ENCODE data around the gene REXO1. TPM values are rescaled to one million over a fixed set of nuclear protein-coding genes. Genes with fewer than 3 reads are reported as not detected.
"Not testable (repeated sequence)": the region's sequence is repeated elsewhere in the genome, so short reads cannot be mapped to it uniquely, and the experiment has no call there.

REXO1 gene
- total and polyA plus RNA-seq, 2 donors (not counting 1 experiment from before 2014, with no cell fraction given), result 72.6 to 898 TPM

DNA sequence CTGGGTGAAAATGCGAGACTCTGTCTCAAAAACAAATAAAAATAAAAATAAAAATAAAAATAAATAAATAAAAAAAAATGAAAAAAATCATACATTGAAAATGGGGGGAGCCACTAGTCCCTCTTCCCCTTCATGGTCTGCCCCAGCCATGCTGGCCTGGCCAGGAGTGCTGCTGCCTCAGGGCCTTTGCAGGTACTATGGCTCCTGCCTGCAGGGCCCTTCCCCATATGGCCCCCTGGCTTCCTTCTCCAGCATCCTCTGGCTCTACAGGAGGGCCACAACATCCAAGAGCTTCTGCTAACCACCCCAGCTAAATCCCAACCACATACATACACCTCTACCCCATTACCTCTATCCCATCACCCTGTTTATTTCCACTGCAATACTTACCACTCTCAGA is 41.6 kb upstream of the REXO1 start:
- ChIA-PET CTCF (interaction anchor here (0.9 kb wide), 1 partner anchor 14 kb away, joined by 4 read pairs; no protein-coding TSS in a partner anchor), POLR2A (interaction anchor here (1.3 kb wide), 1 partner anchor 162 kb away, joined by 3 read pairs; no protein-coding TSS in a partner anchor)
- Mint-ChIP-seq H3K27me3 (no peaks in the 10 kb centered on the region), H3K9me3 (ENCODE audit: insufficient read depth) (no peaks in the 10 kb centered on the region), H3K27ac (peak overlapping the region; percentile 2), H3K4me3 (no peak overlapping the region), H3K4me1 (peaks cover 14% of the 10 kb centered on the region)
- no peak overlapping the region for H3K4me2 ChIP-seq (replicated peaks; ENCODE audit: low read depth, low read length, poor library complexity, severe bottlenecking)
- H4K20me1 ChIP-seq (ENCODE audit: control insufficient read depth, insufficient read depth, low read length, poor library complexity, severe bottlenecking), result peaks cover under 1% of the 10 kb centered on the region
- H3K9ac ChIP-seq (ENCODE audit: low read length), result no peak overlapping the region
- TF ChIP-seq, protein P1, sequence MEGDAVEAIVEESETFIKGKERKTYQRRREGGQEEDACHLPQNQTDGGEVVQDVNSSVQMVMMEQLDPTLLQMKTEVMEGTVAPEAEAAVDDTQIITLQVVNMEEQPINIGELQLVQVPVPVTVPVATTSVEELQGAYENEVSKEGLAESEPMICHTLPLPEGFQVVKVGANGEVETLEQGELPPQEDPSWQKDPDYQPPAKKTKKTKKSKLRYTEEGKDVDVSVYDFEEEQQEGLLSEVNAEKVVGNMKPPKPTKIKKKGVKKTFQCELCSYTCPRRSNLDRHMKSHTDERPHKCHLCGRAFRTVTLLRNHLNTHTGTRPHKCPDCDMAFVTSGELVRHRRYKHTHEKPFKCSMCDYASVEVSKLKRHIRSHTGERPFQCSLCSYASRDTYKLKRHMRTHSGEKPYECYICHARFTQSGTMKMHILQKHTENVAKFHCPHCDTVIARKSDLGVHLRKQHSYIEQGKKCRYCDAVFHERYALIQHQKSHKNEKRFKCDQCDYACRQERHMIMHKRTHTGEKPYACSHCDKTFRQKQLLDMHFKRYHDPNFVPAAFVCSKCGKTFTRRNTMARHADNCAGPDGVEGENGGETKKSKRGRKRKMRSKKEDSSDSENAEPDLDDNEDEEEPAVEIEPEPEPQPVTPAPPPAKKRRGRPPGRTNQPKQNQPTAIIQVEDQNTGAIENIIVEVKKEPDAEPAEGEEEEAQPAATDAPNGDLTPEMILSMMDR (IDR thresholded peaks at IDR 0.05), result no peak
- TF ChIP-seq EZH2 (IDR thresholded peaks at IDR 0.05; ENCODE audit: borderline replicate concordance, insufficient read depth, low read depth, low read length, poor library complexity, severe bottlenecking), result no peak
- H2AFZ ChIP-seq (ENCODE audit: insufficient read depth, low read depth, low read length, poor library complexity, severe bottlenecking), result no peak overlapping the region
- intact Hi-C loops (cut with micrococcal nuclease), result no loop called here
- no peaks in the 10 kb centered on the region for H3K36me3 ChIP-seq (replicated peaks in 1 of 2; ENCODE audit: control extremely low read depth in 1 of 2, control insufficient read depth in 1 of 2, extremely low read depth in 1 of 2, insufficient read depth in 2 of 2, low read length in 1 of 2)
- ATAC-seq (ENCODE audit: low read depth) (no peak), DNase-seq (no peak)
- H3K79me2 ChIP-seq (ENCODE audit: control insufficient read depth, insufficient read depth, low read length), result peaks cover 15% of the 10 kb centered on the region
- H3K27me3 ChIP-seq (replicated peaks in 1 of 4; ENCODE audit: control extremely low read depth in 1 of 4, control insufficient read depth in 3 of 4, insufficient read depth in 4 of 4, low read length in 3 of 4), result no peaks in the 10 kb centered on the region
- no CpG with 5 or more reads among the region's 1 CpG for WGBS (ENCODE audit: insufficient coverage)
- no peak overlapping the region for H3K4me3 ChIP-seq (ENCODE audit: control extremely low read depth in 1 of 5, extremely low read depth in 1 of 5, insufficient read depth in 1 of 5, low read depth in 2 of 5, low read length in 4 of 5)
- no peak overlapping the region for H3K27ac ChIP-seq (ENCODE audit: low read length in 2 of 2)
- H3K4me1 ChIP-seq (ENCODE audit: control insufficient read depth in 2 of 2, insufficient read depth in 2 of 2, low read length in 2 of 2), result peaks cover 17 to 38% of the 10 kb centered on the region in 2 donors
- no peaks in the 10 kb centered on the region for H3K9me3 ChIP-seq (ENCODE audit: control extremely low read depth in 1 of 3, control insufficient read depth in 2 of 3, insufficient read depth in 1 of 3, low read length in 2 of 3)

DNA sequence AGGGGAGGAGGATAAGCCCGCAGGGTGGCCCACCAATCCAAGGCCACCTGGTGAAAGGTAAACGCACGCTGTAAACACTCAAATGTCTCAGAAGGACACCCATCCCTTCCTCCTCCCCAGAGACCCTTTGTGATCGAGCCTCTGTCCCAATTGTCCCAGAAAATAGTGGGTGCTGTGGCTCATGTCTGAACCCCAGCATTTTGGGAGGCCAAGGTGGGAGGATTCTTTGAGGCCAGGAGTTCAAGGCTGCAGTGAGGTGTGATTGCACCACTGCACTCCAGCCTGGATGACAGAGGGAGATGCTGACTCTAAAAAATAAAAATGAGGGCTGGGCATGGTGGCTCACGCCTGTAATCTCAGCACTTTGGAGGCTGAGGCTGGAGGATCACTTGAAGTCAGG is 40.1 kb upstream of the REXO1 start:
- ChIA-PET POLR2A (no interaction called here), CTCF (interaction anchor here (0.6 to 1.5 kb wide), 4 partner anchors 16 to 703 kb away, joined by 3 to 5 read pairs (median 3); no protein-coding TSS in a partner anchor)
- Mint-ChIP-seq H3K4me3 (no peak overlapping the region), H3K4me1 (peaks cover 21% of the 10 kb centered on the region), H3K9me3 (ENCODE audit: insufficient read depth) (no peaks in the 10 kb centered on the region), H3K27me3 (no peaks in the 10 kb centered on the region), H3K27ac (no peak overlapping the region)
- Histone ChIP-seq H3K4me2 (replicated peaks; ENCODE audit: low read depth, low read length, poor library complexity, severe bottlenecking) (no peak overlapping the region), H3K9me3 (ENCODE audit: control extremely low read depth in 1 of 3, control insufficient read depth in 2 of 3, insufficient read depth in 1 of 3, low read length in 2 of 3) (no peaks in the 10 kb centered on the region), H3K36me3 (replicated peaks in 1 of 2; ENCODE audit: control extremely low read depth in 1 of 2, control insufficient read depth in 1 of 2, extremely low read depth in 1 of 2, insufficient read depth in 2 of 2, low read length in 1 of 2) (no peaks in the 10 kb centered on the region), H4K20me1 (ENCODE audit: control insufficient read depth, insufficient read depth, low read length, poor library complexity, severe bottlenecking) (peaks cover 16% of the 10 kb centered on the region), H3K4me3 (ENCODE audit: control extremely low read depth in 1 of 5, extremely low read depth in 1 of 5, insufficient read depth in 1 of 5, low read depth in 2 of 5, low read length in 4 of 5) (no peak overlapping the region), H3K27me3 (replicated peaks in 1 of 4; ENCODE audit: control extremely low read depth in 1 of 4, control insufficient read depth in 3 of 4, insufficient read depth in 4 of 4, low read length in 3 of 4) (no peaks in the 10 kb centered on the region), H2AFZ (ENCODE audit: insufficient read depth, low read depth, low read length, poor library complexity, severe bottlenecking) (no peak overlapping the region), H3K27ac (ENCODE audit: low read length in 2 of 2) (no peak overlapping the region), H3K79me2 (ENCODE audit: control insufficient read depth, insufficient read depth, low read length) (peaks cover 30% of the 10 kb centered on the region), H3K4me1 (ENCODE audit: control insufficient read depth in 2 of 2, insufficient read depth in 2 of 2, low read length in 2 of 2) (peaks cover 23 to 43% of the 10 kb centered on the region in 2 donors), H3K9ac (ENCODE audit: low read length) (no peak overlapping the region)
- intact Hi-C loops (cut with micrococcal nuclease), result no loop called here
- ATAC-seq (ENCODE audit: low read depth) (no peak), DNase-seq (no peak)
- WGBS (ENCODE audit: insufficient coverage), result 100% methylated on average over 1 of the region's 5 CpGs
- TF ChIP-seq EZH2 (IDR thresholded peaks at IDR 0.05; ENCODE audit: borderline replicate concordance, insufficient read depth, low read depth, low read length, poor library complexity, severe bottlenecking), result no peak
- TF ChIP-seq, protein P1 (IDR thresholded peaks at IDR 0.05), result no peak

DNA sequence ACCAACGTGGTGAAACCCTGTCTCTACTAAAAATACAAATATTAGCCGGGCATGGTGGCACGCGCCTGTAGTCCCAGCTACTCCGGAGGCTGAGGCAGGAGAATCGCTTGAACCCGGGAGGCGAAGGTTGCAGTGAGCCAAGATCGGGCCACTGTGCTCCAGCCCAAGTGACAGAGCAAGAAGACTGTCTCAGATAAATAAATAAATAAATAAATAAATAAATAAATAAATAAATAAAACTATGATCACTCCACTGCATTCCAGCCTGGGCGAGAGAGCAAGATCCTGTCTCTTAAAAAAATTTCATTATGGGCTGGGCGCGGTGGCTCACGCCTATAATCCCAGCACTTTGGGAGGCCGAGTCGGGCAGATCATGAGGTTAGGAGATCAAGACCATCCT is 38.1 kb upstream of the REXO1 start:
- H3K27ac ChIP-seq (ENCODE audit: low read length in 2 of 2); H3K27me3 ChIP-seq (replicated peaks in 1 of 4; ENCODE audit: control extremely low read depth in 1 of 4, control insufficient read depth in 3 of 4, insufficient read depth in 4 of 4, low read length in 3 of 4); H3K4me3 Mint-ChIP-seq; H3K4me3 ChIP-seq (ENCODE audit: control extremely low read depth in 1 of 5, extremely low read depth in 1 of 5, insufficient read depth in 1 of 5, low read depth in 2 of 5, low read length in 4 of 5); ATAC-seq (ENCODE audit: low read depth); H3K4me2 ChIP-seq (replicated peaks; ENCODE audit: low read depth, low read length, poor library complexity, severe bottlenecking); H3K36me3 ChIP-seq (replicated peaks in 1 of 2; ENCODE audit: control extremely low read depth in 1 of 2, control insufficient read depth in 1 of 2, extremely low read depth in 1 of 2, insufficient read depth in 2 of 2, low read length in 1 of 2); H2AFZ ChIP-seq (ENCODE audit: insufficient read depth, low read depth, low read length, poor library complexity, severe bottlenecking); H3K27ac Mint-ChIP-seq; DNase-seq; H3K27me3 Mint-ChIP-seq; intact Hi-C loops (cut with micrococcal nuclease); H3K9me3 ChIP-seq (ENCODE audit: control extremely low read depth in 1 of 3, control insufficient read depth in 2 of 3, insufficient read depth in 1 of 3, low read length in 2 of 3); H3K9ac ChIP-seq (ENCODE audit: low read length); H3K9me3 Mint-ChIP-seq (ENCODE audit: insufficient read depth): not testable (repeated sequence)
- H3K79me2 ChIP-seq (ENCODE audit: control insufficient read depth, insufficient read depth, low read length), result peaks cover 45% of the 10 kb centered on the region
- peaks cover 35% of the 10 kb centered on the region for H3K4me1 Mint-ChIP-seq
- CTCF ChIA-PET, result interaction anchor here (0.7 to 2.3 kb wide), 2 partner anchors 10 to 22 kb away, joined by 3 to 6 read pairs; no protein-coding TSS in a partner anchor
- H3K4me1 ChIP-seq (ENCODE audit: control insufficient read depth in 2 of 2, insufficient read depth in 2 of 2, low read length in 2 of 2), result peaks cover 32 to 51% of the 10 kb centered on the region in 2 donors
- 96% methylated on average over 9 of the region's 15 CpGs for WGBS (ENCODE audit: insufficient coverage)
- H4K20me1 ChIP-seq (ENCODE audit: control insufficient read depth, insufficient read depth, low read length, poor library complexity, severe bottlenecking), result peaks cover 35% of the 10 kb centered on the region
- POLR2A ChIA-PET, result interaction anchor here (0.8 to 3.3 kb wide), 2 partner anchors 11 kb away, joined by 3 to 20 read pairs; no protein-coding TSS in a partner anchor
